ENCODE results near the gene TRNAU1AP.

DNA sequence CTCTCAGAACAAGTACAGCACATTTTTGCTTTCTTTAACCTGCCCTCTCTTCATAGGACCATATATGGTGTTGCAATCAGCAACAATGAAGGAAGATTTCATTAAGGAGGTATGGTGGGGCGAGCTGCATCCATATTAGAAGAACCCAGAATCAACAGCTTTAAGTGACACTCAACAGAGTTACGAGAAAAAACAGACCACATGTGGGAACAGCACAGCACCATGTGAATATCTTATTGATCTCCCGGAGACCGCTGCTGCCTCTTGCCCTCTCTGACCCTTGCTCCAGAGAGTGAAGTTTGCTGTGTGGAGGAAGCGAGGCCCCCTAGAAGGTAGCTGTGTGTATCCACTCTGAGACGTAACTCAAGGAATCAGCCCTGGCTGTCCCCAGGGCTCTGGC lies 52.1 kb downstream of the TRNAU1AP start:
- TF ChIP-seq, protein P1, sequence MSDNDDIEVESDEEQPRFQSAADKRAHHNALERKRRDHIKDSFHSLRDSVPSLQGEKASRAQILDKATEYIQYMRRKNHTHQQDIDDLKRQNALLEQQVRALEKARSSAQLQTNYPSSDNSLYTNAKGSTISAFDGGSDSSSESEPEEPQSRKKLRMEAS (IDR thresholded peaks at IDR 0.05), result no peak
- no peak for TF ChIP-seq TOE1 (CRISPR knock-in tag; IDR thresholded peaks at IDR 0.05)
